GM18511 (cell line): ENCODE results near the gene TMEM97.

ENCODE experiments used
- ATAC-seq: cut with Tn5 transposase; IDR thresholded peaks from one replicate; pipeline ENCODE4 v1.9.1; 2021; ENCODE audit warnings: mild to moderate bottlenecking, moderate library complexity; ENCODE audit not compliant: unreplicated experiment

The TMEM97 gene

DNA sequence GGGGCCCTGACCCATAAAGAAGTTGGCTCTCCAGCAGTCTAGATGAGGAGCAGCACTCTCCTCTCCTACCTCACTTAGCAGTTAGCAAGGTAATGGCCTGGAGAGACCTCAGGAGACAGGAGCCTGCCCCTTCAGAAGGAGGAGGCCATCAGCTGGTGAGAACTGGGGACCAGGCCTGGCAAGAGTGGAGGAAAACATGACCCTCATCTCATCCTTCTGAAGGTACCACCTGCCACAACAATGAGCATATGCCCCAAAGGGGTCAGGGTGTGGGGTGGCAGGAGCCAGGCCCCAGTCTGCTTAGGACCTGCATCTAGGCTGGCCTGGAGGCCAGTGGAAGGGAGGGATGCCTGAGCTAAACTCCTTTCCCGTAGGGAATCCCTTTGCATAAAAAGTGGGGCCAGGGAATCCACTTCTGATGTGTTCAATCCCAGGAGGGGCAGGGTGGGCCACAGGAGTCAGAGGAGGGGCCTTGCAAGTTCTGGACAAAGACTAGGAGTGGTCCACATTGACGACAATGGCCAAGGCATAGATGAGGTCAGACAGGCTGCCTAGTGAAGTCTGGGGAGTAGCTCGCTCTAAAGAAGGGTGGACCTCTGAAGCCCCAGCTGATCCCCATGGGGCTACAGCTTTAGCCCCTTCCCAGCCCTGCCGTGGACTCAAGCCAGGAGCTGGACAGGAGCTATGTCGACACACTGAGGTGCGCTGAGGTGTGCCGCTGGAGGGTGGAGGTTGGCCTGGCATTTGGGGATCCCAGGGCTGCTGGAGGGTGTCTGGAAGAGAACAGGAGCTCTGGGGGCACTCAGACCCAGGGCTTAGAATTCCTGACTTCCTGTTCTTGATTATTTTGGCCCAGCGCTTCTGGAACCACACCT is 45.0 kb downstream of the TMEM97 start:
- no peak for ATAC-seq

DNA sequence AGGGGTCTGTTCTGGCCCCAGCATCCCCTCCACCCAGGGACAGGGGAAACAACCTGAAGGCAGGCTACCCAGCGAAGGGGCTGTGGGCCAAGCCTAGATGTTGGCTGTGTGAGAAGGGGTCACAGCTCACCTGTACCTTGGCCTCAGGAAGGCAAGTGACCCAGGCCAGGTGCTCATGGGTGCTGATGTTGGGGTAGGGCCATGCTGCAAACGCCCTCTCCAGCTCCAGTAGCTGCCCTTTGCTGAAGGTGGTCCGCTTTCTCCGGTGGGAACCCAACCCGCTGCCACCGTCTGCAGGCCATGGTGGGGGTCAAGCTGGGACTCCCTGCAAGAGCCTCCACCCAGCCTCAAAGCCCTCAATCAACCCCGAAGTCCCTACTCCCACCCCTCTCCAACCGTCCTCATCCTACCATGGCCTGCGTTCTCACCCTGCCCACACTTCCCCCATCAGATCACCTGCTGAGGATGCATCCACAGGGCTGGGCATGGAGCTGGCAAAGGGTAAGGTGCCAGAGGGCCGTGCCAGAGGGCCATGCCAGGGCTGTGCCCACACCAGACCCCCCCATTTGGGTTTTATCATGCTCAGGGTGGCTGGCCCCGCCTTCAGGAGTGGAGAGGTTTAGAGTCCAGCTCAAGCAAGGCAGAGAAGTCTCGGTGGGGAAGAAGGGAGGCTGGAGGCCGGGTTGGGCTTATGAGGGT is 45.8 kb downstream of the TMEM97 start, which contains the start of gene SEBOX:
Gene SEBOX (minus strand): TSS at position 535 of the 699 bp plus-strand sequence. CDS start 48 bp downstream, at position 487.
- ATAC-seq = no peak

DNA sequence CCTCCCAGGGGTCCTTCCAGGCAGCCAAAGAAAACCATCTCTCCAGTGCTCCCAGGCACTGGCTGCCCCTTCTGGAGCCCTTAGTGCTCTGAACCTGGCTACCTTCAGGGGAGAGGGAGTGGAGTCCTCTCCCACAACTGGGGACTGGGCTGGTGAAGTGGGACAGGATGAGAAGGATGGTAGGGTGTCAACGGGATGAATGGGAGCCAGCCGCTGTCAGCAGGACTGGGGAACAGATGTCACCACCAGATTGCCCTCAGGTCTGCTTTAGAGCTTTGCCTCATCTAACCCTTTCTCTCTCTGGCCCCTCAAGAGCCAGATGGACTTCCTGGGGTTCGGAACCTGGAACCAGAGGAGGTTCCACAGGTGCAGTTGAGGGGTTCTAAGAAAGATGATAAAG is 46.5 kb downstream of the TMEM97 start:
- no peak for ATAC-seq

DNA sequence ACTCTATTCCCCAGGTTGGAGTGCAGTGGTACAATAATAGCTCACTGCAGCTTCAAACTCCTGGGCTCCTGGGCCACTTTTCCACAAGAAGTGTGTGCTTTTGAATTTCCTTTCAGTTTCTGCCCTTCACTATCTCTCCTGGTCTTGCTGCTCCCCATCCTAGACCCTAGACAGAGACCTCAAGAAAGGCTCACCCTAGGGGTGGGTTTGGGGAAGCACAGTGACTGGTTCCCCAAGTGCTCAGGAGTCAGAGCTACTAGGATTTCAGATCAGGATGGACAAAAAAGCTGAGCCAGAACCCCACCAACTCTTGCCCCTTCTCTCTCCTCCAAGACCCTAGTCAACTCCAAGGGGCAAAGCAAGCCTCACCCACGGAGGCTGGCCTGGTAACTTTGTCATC is 47.6 kb downstream of the TMEM97 start:
- no peak for ATAC-seq

DNA sequence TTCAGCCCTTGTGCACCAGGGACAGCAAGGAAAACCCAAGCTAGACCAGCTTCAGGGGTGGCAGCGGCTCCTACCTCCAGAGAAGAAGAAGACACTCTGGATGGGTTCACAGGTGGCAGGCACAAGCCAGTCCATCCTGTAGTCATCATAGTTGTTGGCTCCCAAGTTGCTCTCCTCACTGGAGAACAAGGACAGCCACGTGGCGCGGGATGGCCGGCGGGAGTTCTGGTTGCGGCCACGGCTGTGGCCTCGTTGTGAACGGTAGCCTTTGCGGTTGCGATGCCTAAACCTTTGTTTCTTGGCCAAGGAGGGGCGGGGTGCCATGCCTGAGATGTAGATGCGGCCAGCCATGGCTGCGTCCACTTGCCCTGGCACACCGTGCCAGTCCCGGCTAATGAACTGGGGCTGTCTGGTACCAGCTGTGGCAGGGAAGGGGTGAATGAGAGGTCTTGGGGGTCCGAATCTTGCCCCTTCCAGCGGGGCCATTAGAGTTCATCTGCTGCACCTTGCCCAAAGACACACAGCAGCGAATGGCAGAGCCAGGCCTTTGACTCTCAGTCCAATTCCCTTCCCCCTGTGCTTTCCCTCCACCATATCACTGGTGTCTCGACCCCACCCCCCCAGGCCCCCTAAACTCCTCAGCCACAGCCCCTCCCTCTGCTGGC is 48.8 kb downstream of the TMEM97 start:
- ATAC-seq = no peak

DNA sequence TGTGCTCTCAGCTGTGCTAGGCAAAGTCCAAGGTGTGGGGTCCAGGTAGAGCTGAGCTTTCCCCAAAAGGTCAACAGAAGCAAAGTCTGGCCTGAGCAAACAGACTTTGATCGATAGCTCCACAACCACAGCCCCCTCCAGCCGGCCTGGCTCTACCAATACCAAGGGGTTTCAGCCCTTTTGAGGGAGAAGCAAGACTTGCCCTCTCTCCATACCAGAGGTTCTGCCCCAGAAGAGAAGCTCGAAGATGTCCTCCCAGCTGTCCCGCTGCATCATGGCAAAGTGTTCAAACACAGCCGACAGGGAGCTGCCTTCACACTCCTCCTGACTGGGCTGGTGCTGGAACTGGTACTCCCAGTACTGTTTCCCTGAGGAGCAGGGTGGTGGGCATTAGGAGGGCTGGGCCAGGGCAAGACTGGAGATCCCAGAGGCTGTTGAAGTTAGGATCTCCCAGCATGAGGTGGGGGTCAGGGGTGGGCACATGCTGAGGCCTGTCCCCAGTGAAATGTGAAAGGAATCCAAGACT is 49.4 kb downstream of the TMEM97 start:
- ATAC-seq = no peak

DNA sequence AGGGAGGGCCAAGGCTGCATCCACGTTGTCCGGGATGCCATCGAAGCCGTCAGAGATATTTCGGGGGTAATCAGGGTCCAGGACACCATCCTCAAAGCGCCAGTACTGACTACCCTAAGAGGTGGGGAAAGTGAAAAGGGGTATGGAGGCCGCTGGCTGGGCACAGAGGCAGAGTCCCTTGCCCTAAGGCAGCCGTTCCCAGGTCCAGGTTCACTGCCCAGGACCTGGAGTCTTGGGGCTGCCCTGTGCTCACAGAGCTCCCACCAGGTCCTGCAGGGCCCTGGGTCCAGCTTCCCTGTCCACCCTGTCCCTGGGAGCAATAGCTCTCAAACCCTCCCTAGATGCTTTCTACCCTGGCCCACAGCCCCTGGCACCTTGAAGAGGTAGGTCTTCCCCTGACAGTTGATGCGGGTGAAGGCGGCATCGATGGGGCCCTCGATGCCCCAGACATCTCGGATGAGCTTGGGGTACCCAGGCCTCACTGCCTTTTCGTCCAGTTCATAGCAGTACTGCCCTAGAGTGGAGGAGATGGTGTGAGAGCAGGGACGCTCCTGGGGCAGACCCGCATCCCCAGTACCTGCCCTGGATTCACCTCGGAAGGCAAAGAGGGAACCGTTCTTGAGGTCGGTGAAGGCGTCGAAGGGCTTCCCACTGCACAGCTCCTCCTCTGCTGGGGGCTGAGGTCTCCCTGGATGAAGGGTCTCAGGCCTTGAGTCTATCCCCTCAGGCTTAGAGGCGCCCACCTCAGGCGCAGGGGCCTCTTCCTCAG is 50.1 kb downstream of the TMEM97 start:
- no peak for ATAC-seq

DNA sequence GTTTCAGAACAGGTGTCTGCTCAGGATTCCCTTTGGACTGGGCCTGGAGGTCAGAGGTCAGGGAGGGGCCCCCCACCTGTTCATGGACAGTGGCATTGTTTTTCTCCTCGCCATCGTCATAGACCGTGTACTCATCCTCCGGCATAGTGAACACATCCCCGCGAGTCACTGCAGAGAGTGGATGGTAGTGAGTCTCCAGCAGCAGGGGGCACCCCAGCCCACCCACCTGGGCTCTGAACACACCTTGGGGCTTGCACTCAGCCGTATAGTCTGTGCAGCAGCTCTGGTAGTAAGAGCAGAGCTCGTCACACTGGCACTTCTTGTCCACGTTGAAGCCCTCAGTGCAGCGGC is 50.7 kb downstream of the TMEM97 start:
- no peak for ATAC-seq

DNA sequence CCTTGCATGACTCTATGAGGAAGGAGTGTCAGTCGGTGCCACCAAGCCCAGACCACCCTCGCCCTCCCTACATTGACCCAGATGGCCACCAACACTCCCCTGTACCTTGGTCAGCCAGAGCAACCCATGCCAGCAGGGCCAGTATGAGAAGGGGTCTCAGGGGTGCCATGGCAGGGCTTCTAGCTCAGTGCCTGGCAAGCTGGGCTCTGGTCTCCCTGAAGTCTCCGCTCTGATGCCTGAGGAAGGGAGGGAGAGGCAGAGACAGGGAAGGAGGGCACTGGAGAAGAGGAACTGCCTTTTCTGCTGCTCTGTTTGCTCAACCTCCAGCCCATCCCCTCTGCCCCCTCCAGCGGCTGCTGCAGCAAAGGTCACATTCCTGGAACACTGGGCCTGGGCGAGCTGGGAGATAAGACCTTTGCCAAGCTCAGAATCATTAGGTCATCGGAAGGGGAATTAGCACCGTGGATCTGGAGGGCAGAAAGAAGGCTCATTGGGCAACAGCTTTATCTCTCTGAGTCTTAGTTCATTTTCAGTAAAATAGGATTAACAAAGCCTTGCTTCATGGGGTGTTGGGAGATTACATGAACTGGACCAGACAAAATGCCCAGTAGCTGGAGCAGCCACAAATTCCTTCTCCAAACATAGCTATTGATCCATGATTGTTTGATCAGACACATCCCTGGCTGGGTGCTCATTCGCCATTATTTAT is 51.2 kb downstream of the TMEM97 start, which contains the start of gene VTN:
Gene VTN (minus strand): TSS at position 273 of the 709 bp plus-strand sequence. CDS start 104 bp downstream, at position 169.
- ATAC-seq = no peak

DNA sequence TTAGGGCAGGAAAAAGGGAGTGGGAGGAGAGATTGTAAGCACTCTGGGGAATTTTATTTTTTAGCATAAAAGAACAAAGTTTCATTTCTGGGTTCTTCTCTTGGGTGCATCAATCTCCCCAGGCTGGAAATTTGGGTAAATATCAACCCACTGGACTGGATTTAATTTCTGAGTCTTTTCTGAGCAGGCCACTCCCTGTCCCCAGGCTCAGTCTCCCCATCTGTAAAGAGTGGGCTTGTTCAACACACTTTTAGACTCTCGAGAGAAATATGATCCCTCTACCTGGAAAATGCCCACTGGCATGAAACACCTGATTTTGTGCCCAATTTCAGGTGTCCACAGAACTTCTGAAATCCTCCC is 51.7 kb downstream of the TMEM97 start:
- ATAC-seq = no peak

DNA sequence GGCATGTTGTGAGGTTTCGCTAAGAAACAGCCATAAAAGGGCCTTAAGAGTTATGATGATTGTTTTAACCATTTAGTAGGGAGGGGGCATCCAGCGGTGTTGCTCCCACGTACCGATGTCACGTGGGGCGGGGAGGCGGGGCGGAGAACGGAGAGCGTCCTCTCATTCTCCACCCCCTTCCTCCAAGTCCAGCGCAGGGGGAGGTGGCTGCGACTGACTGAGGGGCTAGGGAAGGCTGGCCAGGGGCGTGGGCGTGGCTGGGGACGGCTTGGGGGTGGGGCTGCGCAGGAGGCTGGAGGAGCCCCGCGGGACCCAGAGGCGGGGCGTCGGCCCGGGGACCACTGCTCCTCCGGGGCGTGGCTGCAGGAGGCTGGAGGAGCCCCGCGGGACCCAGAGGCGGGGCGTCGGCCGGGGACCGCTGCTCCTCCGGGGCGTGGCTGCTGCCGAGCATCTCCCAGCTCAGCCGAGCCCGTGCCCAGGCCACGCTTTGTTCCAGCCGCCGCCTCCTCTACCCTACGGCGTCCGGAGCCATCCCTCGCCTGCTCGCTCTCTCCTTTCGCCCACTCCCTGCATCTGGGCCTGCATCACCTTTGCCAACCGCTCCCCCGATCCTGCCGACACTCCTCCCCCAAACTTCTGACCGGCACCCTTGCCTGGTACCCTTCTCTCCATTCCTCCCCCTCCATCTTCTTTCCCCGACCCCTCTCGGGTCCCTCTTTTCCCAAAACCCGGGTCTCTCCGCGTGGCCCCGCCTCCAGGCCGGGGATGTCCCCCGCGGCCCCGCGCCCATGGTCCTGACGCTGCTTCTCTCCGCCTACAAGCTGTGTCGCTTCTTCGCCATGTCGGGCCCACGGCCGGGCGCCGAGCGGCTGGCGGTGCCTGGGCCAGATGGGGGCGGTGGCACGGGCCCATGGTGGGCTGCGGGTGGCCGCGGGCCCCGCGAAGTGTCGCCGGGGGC is 52.5 kb downstream of the TMEM97 start, which contains the start of gene SARM1:
Gene SARM1 (plus strand): TSS at position 450 of the 958 bp plus-strand sequence. CDS start 339 bp downstream, at position 789.
- peak; percentile 91 for ATAC-seq

DNA sequence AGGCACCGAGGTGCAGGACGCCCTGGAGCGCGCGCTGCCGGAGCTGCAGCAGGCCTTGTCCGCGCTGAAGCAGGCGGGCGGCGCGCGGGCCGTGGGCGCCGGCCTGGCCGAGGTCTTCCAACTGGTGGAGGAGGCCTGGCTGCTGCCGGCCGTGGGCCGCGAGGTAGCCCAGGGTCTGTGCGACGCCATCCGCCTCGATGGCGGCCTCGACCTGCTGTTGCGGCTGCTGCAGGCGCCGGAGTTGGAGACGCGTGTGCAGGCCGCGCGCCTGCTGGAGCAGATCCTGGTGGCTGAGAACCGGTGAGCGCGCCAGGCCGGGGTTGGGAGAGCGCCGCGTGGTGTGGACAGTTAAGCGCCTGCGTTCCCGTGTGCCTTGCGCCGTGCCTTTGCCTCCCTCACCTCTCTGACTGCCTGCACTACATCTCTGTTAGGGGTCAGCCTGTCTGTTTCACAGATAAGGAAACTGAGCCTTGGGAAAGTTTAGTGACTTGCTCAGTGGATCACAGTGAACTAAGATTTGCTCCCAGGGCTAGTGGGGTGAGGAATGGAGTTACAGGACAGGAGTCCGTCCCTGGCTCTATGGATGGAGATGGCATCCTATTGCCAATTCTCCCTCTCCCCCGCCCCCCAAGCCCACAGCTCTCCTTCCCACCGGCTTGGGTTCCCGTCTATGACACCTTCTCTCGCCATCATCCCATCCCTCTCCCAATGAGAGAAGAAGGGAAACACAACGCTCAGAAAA is 53.4 kb downstream of the TMEM97 start:
- ATAC-seq = peak; percentile 12

DNA sequence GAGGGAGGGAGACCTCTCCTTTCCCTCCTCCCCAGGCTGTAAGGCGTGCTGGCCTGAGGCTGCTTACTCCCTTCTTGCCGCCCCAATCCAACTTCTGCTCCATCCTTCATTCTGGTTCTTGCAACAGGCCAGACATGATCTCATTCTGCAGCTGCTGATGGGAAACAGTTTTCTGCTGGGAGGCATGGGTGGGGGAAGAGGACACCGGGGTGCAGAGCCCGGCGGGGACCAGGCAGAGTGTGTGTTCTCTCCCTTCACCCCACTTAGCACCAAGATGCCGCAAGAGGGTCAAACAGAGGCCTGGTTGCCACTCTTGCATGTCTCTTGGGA is 53.9 kb downstream of the TMEM97 start:
- no peak for ATAC-seq
